ENCODE data around the gene CD164. TPM values are rescaled to one million over a fixed set of nuclear protein-coding genes. Genes with fewer than 3 reads are reported as not detected.
"Not testable (repeated sequence)": the region's sequence is repeated elsewhere in the genome, so short reads cannot be mapped to it uniquely, and the experiment has no call there.

CD164 gene
- polyA plus RNA-seq, 3 donors = 106 to 392 (median 272) TPM

- no peak for TF ChIP-seq CTCF (IDR thresholded peaks at IDR 0.05)
- intact Hi-C loops (cut with micrococcal nuclease) = loop anchor here in 1 of 2 donors (5.0 kb wide), 1 partner anchor 272 kb away; the partner anchor contains the start of gene CEP57L1
- Histone ChIP-seq H3K4me1 (ENCODE audit: control insufficient read depth in 1 of 2, insufficient read depth in 2 of 2, low read length in 2 of 2) (peaks cover 22 to 30% of the 10 kb centered on the region in 2 donors), H3K4me2 (replicated peaks; ENCODE audit: extremely low read depth, low read length, poor library complexity, severe bottlenecking) (no peak overlapping the region), H3K4me3 (replicated peaks in 1 of 3; ENCODE audit: low read depth in 2 of 3, low read length in 3 of 3) (no peak overlapping the region), H3K9me3 (replicated peaks in 1 of 2; ENCODE audit: control insufficient read depth in 1 of 2, insufficient read depth in 1 of 2, low read length in 2 of 2) (no peaks in the 10 kb centered on the region), H3K79me2 (ENCODE audit: insufficient read depth, low read length) (peaks cover 99% of the 10 kb centered on the region), H3K27ac (ENCODE audit: low read depth in 1 of 2, low read length in 2 of 2) (no peak overlapping the region), H3K27me3 (ENCODE audit: control insufficient read depth in 2 of 2, insufficient read depth in 2 of 2, low read length in 2 of 2) (no peaks in the 10 kb centered on the region), H2AFZ (ENCODE audit: insufficient read depth, low read depth, low read length, poor library complexity, severe bottlenecking) (no peak overlapping the region), H3K36me3 (replicated peaks in 1 of 2; ENCODE audit: control insufficient read depth in 1 of 2, insufficient read depth in 2 of 2, low read length in 2 of 2) (peaks cover 80 to 92% of the 10 kb centered on the region in 2 donors), H3K9ac (ENCODE audit: insufficient read depth, low read length, poor library complexity, severe bottlenecking) (no peak overlapping the region), H4K20me1 (ENCODE audit: insufficient read depth, low read length) (peaks cover 100% of the 10 kb centered on the region)
- H3K4me3 Mint-ChIP-seq = no peak overlapping the region
- peaks cover 33% of the 10 kb centered on the region for H3K4me1 Mint-ChIP-seq
- H3K27ac Mint-ChIP-seq = peak overlapping the region in 1 of 7 donors; percentile 20
- no CpG with 5 or more reads among the region's 4 CpGs for WGBS (ENCODE audit: insufficient coverage)
- DNase-seq = no peak
- H3K9me3 Mint-ChIP-seq = peaks cover 0 to 3% (median 0%) of the 10 kb centered on the region in 7 donors
- peaks cover 70 to 86% of the 10 kb centered on the region in 2 donors for H3K36me3 Mint-ChIP-seq
- H3K27me3 Mint-ChIP-seq (ENCODE audit: low read depth in 3 of 3) = no peaks in the 10 kb centered on the region
Measured at GRCh38 chr6:109369728-109370127, 12.5 kb downstream of the CD164 start.

GRCh38 chr6:109364382-109365078, 17.7 kb downstream of the CD164 start:
- H3K27me3 ChIP-seq (ENCODE audit: control insufficient read depth in 2 of 2, insufficient read depth in 2 of 2, low read length in 2 of 2); H3K9ac ChIP-seq (ENCODE audit: insufficient read depth, low read length, poor library complexity, severe bottlenecking); H3K4me1 Mint-ChIP-seq; H3K4me3 Mint-ChIP-seq; intact Hi-C loops (cut with micrococcal nuclease); H3K9me3 ChIP-seq (replicated peaks in 1 of 2; ENCODE audit: control insufficient read depth in 1 of 2, insufficient read depth in 1 of 2, low read length in 2 of 2); H3K27me3 Mint-ChIP-seq (ENCODE audit: low read depth in 3 of 3); H3K4me3 ChIP-seq (replicated peaks in 1 of 3; ENCODE audit: low read depth in 2 of 3, low read length in 3 of 3); H3K4me1 ChIP-seq (ENCODE audit: control insufficient read depth in 1 of 2, insufficient read depth in 2 of 2, low read length in 2 of 2); H3K27ac ChIP-seq (ENCODE audit: low read depth in 1 of 2, low read length in 2 of 2); H3K4me2 ChIP-seq (replicated peaks; ENCODE audit: extremely low read depth, low read length, poor library complexity, severe bottlenecking); H3K9me3 Mint-ChIP-seq; DNase-seq; H2AFZ ChIP-seq (ENCODE audit: insufficient read depth, low read depth, low read length, poor library complexity, severe bottlenecking): not testable (repeated sequence)
- WGBS (ENCODE audit: insufficient coverage) = 83% methylated on average over 1 of the region's 5 CpGs
- H3K36me3 Mint-ChIP-seq = peaks cover 74 to 89% of the 10 kb centered on the region in 2 donors
- H3K79me2 ChIP-seq (ENCODE audit: insufficient read depth, low read length) = peaks cover 63% of the 10 kb centered on the region
- H3K27ac Mint-ChIP-seq = peak overlapping the region in 1 of 7 donors; percentile 37
- peaks cover 96% of the 10 kb centered on the region for H4K20me1 ChIP-seq (ENCODE audit: insufficient read depth, low read length)
- peaks cover 69 to 93% of the 10 kb centered on the region in 2 donors for H3K36me3 ChIP-seq (replicated peaks in 1 of 2; ENCODE audit: control insufficient read depth in 1 of 2, insufficient read depth in 2 of 2, low read length in 2 of 2)
